ENCODE data around the gene REX1BD. TPM values are rescaled to one million over a fixed set of nuclear protein-coding genes. Genes with fewer than 3 reads are reported as not detected.
"Not testable (repeated sequence)": the region's sequence is repeated elsewhere in the genome, so short reads cannot be mapped to it uniquely, and the experiment has no call there.

REX1BD gene
- total RNA-seq, 1 donor from 2014 or later, result 76.6 TPM

GRCh38 chr19:18590273-18591272, 2.0 kb downstream of the REX1BD start:
- Histone ChIP-seq H3K4me1 (peaks cover 53% of the 10 kb centered on the region), H3K27me3 (ENCODE audit: low read depth) (peaks cover 5% of the 10 kb centered on the region), H3K9me3 (replicated peaks) (no peaks in the 10 kb centered on the region), H3K27ac (replicated peaks) (peak overlapping the region; percentile 97), H3K4me3 (peak overlapping the region; percentile 96), H3K36me3 (peaks cover 12% of the 10 kb centered on the region)
- DNase-seq, result no peak
- no peak for TF ChIP-seq CTCF (IDR thresholded peaks at IDR 0.05; ENCODE audit: borderline replicate concordance)
- intact Hi-C loops (cut with micrococcal nuclease), result loop anchor here (5.0 kb wide), 1 partner anchor 82 kb away; no protein-coding TSS in a partner anchor

GRCh38 chr19:18591735-18592385, 3.3 kb downstream of the REX1BD start:
- H3K4me1 ChIP-seq, result peaks cover 60% of the 10 kb centered on the region
- no peak overlapping the region for H3K4me3 ChIP-seq
- intact Hi-C loops (cut with micrococcal nuclease), result loop anchor here (5.0 kb wide), 1 partner anchor 80 kb away; no protein-coding TSS in a partner anchor
- DNase-seq, result no peak
- H3K27ac ChIP-seq (replicated peaks), result no peak overlapping the region
- no peaks in the 10 kb centered on the region for H3K9me3 ChIP-seq (replicated peaks)
- H3K36me3 ChIP-seq, result peaks cover 12% of the 10 kb centered on the region
- no peak for TF ChIP-seq CTCF (IDR thresholded peaks at IDR 0.05; ENCODE audit: borderline replicate concordance)
- H3K27me3 ChIP-seq (ENCODE audit: low read depth), result peaks cover 18% of the 10 kb centered on the region

DNA sequence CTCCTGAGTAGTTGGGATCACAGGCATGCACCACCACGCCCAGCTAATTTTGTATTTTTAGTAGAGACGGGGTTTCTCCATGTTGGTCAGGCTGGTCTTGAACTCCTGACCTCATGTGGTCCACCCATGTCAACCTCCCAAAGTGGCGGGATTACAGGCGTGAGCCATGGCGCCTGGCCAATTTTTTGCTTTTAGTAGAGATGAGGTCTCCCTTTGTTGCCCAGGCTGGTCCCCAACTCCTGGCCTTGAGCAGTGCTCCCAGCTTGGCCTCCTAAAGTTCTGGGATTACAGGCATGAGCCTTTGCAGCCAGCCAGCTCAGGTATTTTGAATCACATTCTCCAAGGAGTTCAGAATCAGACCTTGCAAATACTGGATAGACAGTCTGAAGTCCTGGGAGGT, 4.1 kb downstream of the REX1BD start:
- intact Hi-C loops (cut with micrococcal nuclease), result loop anchor here (5.0 kb wide), 1 partner anchor 80 kb away; no protein-coding TSS in a partner anchor
- not testable (repeated sequence) for H3K9me3 ChIP-seq (replicated peaks); H3K4me3 ChIP-seq; DNase-seq; H3K27ac ChIP-seq (replicated peaks)
- H3K36me3 ChIP-seq, result peaks cover 12% of the 10 kb centered on the region
- peaks cover 25% of the 10 kb centered on the region for H3K27me3 ChIP-seq (ENCODE audit: low read depth)
- peaks cover 60% of the 10 kb centered on the region for H3K4me1 ChIP-seq

DNA sequence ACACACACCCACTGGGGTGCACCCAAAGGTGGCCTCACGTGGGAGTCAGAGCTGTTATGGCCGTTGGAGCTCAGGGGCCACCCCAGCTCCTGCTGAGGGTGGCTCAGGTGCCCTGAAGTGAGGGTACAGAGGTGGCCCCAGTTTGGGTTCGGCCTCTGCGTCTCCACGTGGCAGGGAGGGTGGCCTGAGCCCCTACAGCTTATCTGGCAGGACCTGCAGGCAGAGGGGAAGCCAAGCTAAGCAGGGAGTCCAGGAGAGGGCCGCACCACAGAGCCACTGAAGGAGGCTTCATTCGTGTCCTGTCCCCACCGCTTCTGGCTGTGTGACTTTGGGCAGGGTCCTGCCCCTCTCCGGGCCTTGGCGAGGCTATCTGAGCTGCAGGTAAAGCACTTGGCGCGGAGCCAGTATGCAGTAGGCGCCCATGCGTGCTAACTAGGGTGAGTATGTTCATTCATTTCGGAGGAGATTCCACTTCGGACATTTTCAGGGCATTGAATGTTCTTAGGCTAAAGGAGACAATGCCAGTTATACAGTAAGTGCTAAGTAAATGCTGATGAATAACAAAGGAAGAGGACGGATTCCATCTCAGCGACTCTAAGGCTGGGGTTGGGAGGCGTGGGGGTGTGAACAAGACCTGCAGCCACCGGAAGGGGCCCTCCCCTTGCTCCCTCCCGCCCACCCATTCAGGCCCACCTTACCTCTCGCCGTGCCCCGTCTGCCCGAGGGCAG, 4.9 kb downstream of the REX1BD start:
- TF ChIP-seq CTCF (IDR thresholded peaks at IDR 0.05; ENCODE audit: borderline replicate concordance), result no peak
- Histone ChIP-seq H3K27me3 (ENCODE audit: low read depth) (peaks cover 33% of the 10 kb centered on the region), H3K27ac (replicated peaks) (peak overlapping the region; percentile 51), H3K4me1 (peaks cover 52% of the 10 kb centered on the region), H3K36me3 (peaks cover 12% of the 10 kb centered on the region), H3K4me3 (peak overlapping the region; percentile 60), H3K9me3 (replicated peaks) (no peaks in the 10 kb centered on the region)
- intact Hi-C loops (cut with micrococcal nuclease), result loop anchor here (5.0 kb wide), 1 partner anchor 79 kb away; no protein-coding TSS in a partner anchor
- no peak for DNase-seq

DNA sequence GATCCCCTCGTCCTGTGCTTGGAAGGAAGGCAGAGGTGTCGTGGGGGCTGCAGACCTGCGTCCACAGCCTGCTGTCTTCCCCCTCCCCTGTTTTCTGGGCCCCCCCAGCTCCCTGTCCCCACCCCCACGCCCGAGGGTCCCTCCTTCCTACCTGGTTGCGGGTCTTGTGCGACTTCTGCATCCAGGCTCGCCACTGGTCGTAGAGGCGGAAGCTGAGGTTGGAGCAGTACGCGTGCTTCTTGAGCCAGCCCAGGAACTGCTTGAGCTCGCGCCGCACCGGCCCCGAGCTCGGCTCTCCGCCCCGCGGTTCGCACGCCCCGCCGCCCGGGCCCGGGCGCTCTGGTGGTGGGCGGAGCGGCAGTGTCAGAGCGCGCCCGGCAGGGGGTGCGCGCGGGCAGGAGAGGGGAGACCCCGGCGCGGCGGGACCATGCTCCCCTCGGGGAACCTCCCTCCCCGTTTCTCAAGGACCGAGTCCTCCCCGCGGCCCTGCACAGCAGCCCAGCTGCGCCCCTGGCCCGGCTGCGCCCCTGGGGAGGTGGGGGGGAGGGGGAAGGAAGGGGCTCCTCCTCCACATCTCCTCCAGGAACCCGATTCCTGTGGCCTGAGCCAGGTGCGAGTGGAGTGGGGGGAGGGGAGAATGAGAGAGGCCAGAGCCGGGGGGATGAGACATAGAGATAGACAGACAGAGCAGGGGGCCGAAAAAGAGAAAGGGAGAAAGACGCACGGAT, 5.7 kb downstream of the REX1BD start:
- intact Hi-C loops (cut with micrococcal nuclease), result loop anchor here (5.0 kb wide), 1 partner anchor 78 kb away; no protein-coding TSS in a partner anchor
- peaks cover 12% of the 10 kb centered on the region for H3K36me3 ChIP-seq

More for the DNA sequence above, 5.7 kb downstream of the REX1BD start:
- H3K9me3 ChIP-seq (replicated peaks), result no peaks in the 10 kb centered on the region
- H3K4me3 ChIP-seq, result peak overlapping the region; percentile 60
- peaks cover 41% of the 10 kb centered on the region for H3K27me3 ChIP-seq (ENCODE audit: low read depth)
- peaks cover 45% of the 10 kb centered on the region for H3K4me1 ChIP-seq
- H3K27ac ChIP-seq (replicated peaks), result peak overlapping the region; percentile 51
- DNase-seq, result peak; percentile 73
- peak; percentile 93 for TF ChIP-seq CTCF (IDR thresholded peaks at IDR 0.05; ENCODE audit: borderline replicate concordance)

All from left ventricle myocardium inferior (tissue), 1 donor.